GM19438 (cell line): ENCODE results near the gene NT5C1A.

ENCODE experiments used
- ATAC-seq: cut with Tn5 transposase; IDR thresholded peaks from one replicate; pipeline ENCODE4 v1.9.1; 2021; ENCODE audit warnings: low read depth; ENCODE audit not compliant: unreplicated experiment

NT5C1A gene

DNA sequence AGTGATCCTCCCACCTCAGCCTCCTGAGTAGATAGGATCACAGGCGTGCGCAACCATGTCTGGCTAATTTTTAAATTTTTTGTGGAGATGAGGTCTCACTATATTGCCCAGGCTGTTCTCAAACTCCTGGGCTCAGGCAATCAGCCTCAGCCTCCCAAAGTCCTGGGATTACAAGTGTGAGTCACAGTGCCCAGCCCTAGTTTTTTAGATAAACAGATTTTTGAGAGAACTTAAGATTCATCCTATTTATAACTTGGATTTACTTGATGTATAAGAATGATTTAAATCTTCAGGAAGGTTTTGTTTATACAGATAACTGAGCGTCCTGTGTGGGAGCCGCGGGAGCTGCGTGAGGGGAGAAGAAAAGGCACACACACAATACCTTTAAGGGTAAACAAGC, 58.7 kb downstream of the NT5C1A start:
- no peak for ATAC-seq

DNA sequence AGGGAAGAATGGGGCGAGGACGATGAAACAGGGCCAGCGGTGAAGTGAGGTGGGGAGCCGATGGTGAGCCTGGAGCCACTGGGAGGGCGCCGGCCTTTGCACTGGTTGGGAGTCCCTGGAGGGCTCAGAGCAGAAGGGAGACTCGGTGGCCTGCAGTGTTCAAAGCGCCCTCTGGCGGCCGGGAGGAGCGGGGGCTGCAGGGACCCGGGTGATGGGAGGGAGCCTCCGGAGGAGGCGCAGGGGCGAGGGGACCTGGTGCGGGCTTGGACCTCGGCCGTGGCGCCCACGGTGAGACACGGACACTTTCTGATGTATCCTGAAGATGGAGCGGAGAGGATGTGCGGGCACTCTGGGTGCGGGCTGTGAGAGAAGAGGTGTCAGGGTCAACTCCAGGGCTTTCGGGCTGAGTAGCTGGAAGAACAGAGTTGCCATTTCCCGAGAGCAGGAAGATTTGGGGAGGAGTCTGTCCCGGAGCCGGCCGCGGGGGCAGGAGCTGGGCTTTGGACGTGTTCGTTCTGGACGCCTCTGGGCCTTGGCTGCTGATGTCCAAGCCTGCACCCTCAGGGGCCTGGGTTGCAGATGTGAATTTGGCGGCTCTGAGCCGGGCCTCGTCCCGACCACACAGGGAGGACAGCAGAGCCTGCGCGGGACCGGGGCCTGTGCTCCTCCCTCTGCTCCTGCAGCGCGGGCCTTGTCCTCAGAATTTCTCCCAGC, 62.1 kb downstream of the NT5C1A start:
- peak; percentile 64 for ATAC-seq
